IMR-90 (cell line): ENCODE data around the gene RASA1. TPM values are rescaled to one million over a fixed set of nuclear protein-coding genes. Genes with fewer than 3 reads are reported as not detected.
A peak's percentile ranks its signal among the peaks of the same experiment; 100 is the strongest.

Experiments used
- ATAC-seq: fragments of 200-7000 bp; cut with Tn5 transposase; 2 replicates; pipeline ENCODE4 v1.9.1; 2020; ENCODE audit warnings: low read depth, mild to moderate bottlenecking, moderate library complexity
- BruUV-seq: library from RNA; stranded (reverse); fragments of 400-500 nt; replicated peaks from 2 replicates; lab custom pipeline; 2021; lab: Mats Ljungman, UMichigan
- CTCF ChIA-PET: fragments of 300-600 bp; formaldehyde crosslinking; extraction: SDS; loops from one replicate; lab custom pipeline; 2021; ENCODE audit warnings: antibody characterized with exemption; lab: Yijun Ruan, JAX
- POLR2A ChIA-PET: fragments of 300-600 bp; sonication (Branson Sonifier 250); formaldehyde crosslinking; loops from one replicate; lab custom pipeline; 2022; ENCODE audit warnings: antibody characterized with exemption; ENCODE audit not compliant: unreplicated experiment; lab: Charles Lee
- DNase-seq: peaks from one replicate; pipeline ENCODE4 v3.0.0; 2013
- H2AFZ ChIP-seq: replicated peaks from 2 replicates; pipeline ENCODE3; 2013; ENCODE audit warnings: low read length, mild to moderate bottlenecking; ENCODE audit not compliant: poor library complexity
- H2AK5ac ChIP-seq: 2 replicates; pipeline ENCODE4 v1.6.1; 2013; ENCODE audit warnings: low read depth, low read length, inconsistent platforms
- H2AK9ac ChIP-seq: replicated peaks from 2 replicates; pipeline ENCODE3; 2013; ENCODE audit warnings: mild to moderate bottlenecking, low read depth, low read length, moderate library complexity; ENCODE audit not compliant: poor library complexity
- H2BK120ac ChIP-seq: 2 replicates; pipeline ENCODE4 v1.6.1; 2013; ENCODE audit warnings: low read depth, low read length, inconsistent platforms
- H2BK15ac ChIP-seq: 3 replicates; pipeline ENCODE4 v1.6.1; 2013; ENCODE audit warnings: low read depth, low read length, inconsistent platforms
- H2BK20ac ChIP-seq: 2 replicates; pipeline ENCODE4 v1.6.1; 2013; ENCODE audit warnings: low read depth, mild to moderate bottlenecking, inconsistent platforms, low read length, moderate library complexity
- H2BK5ac ChIP-seq: 2 replicates; pipeline ENCODE4 v1.6.1; 2013; ENCODE audit warnings: mild to moderate bottlenecking, low read depth, low read length, inconsistent platforms; ENCODE audit not compliant: poor library complexity, severe bottlenecking
- H3K14ac ChIP-seq: replicated peaks from 2 replicates; pipeline ENCODE4 v1.6.1; 2013; ENCODE audit warnings: low read depth, low read length, inconsistent platforms
- H3K18ac ChIP-seq: 2 replicates; pipeline ENCODE4 v1.6.1; 2013; ENCODE audit warnings: low read depth, low read length, control low read depth
- H3K23ac ChIP-seq: 2 replicates; pipeline ENCODE4 v1.6.1; 2013; ENCODE audit warnings: low read depth, low read length, inconsistent platforms
- H3K27ac ChIP-seq: 2 replicates; pipeline ENCODE4 v1.5.1; 2013; ENCODE audit warnings: mild to moderate bottlenecking, control low read depth, low read length; ENCODE audit not compliant: insufficient read depth
- H3K27me3 ChIP-seq: 2 replicates; pipeline ENCODE4 v1.6.1; 2013; ENCODE audit warnings: low read length; ENCODE audit not compliant: control insufficient read depth, insufficient read depth
- H3K36me3 ChIP-seq: 2 replicates; pipeline ENCODE4 v1.6.1; 2013; ENCODE audit warnings: low read length, mixed read lengths; ENCODE audit not compliant: control insufficient read depth, insufficient read depth
- H3K4ac ChIP-seq: 2 replicates; pipeline ENCODE4 v1.6.1; 2013; ENCODE audit warnings: low read depth, low read length, inconsistent platforms
- H3K4me1 ChIP-seq: 2 replicates; pipeline ENCODE4 v1.6.1; 2013; ENCODE audit warnings: low read length, mixed read lengths; ENCODE audit not compliant: control insufficient read depth, insufficient read depth
- H3K4me2 ChIP-seq: 2 replicates; pipeline ENCODE4 v1.6.1; 2013; ENCODE audit warnings: low read depth, mild to moderate bottlenecking, control low read depth, low read length, moderate library complexity
- H3K4me3 ChIP-seq: 2 replicates; pipeline ENCODE4 v1.5.1; 2013; ENCODE audit warnings: low read depth, mild to moderate bottlenecking, control low read depth, low read length, moderate library complexity; ENCODE audit not compliant: insufficient read depth
- H3K56ac ChIP-seq: 2 replicates; pipeline ENCODE4 v1.6.1; 2013; ENCODE audit warnings: low read length, inconsistent platforms; ENCODE audit not compliant: insufficient read depth; ENCODE audit errors: extremely low read depth
- H3K79me1 ChIP-seq, 2 experiments: 2 replicates each; pipeline ENCODE4 v1.6.1; 2013; ENCODE audit warnings: low read length in 2 of 2, inconsistent platforms in 1 of 2, low read depth in 1 of 2
- H3K9ac ChIP-seq: 2 replicates; pipeline ENCODE4 v1.6.1; 2013; ENCODE audit warnings: low read depth, low read length, control low read depth
- H3K9me1 ChIP-seq: 2 replicates; pipeline ENCODE4 v1.6.1; 2013; ENCODE audit warnings: low read length, inconsistent platforms; ENCODE audit not compliant: insufficient read depth
- H3K9me3 ChIP-seq: 2 replicates; pipeline ENCODE4 v1.6.1; 2013; ENCODE audit warnings: low read length; ENCODE audit not compliant: control insufficient read depth, insufficient read depth
- H4K20me1 ChIP-seq: 2 replicates; pipeline ENCODE4 v1.6.1; 2013; ENCODE audit warnings: low read length, inconsistent platforms; ENCODE audit not compliant: insufficient read depth
- H4K5ac ChIP-seq: 2 replicates; pipeline ENCODE4 v1.6.1; 2013; ENCODE audit warnings: mild to moderate bottlenecking, low read depth, low read length, control low read depth
- H4K8ac ChIP-seq, 2 experiments: 2 replicates each; pipeline ENCODE4 v1.6.1; 2013; ENCODE audit warnings: low read depth in 2 of 2, low read length in 2 of 2, control low read depth in 1 of 2, inconsistent platforms in 1 of 2
- H4K91ac ChIP-seq: 2 replicates; pipeline ENCODE4 v1.6.1; 2013; ENCODE audit warnings: low read depth, low read length, inconsistent platforms; ENCODE audit not compliant: insufficient read depth
- FOS ChIP-seq: fragments of 150-350 bp; IDR thresholded peaks from 2 replicates; pipeline ENCODE4 v1.6.1; 2016; ENCODE audit warnings: low read depth, low read length
- MXI1 ChIP-seq: IDR thresholded peaks from 2 replicates; pipeline ENCODE4 v1.6.1; 2012; ENCODE audit warnings: low read depth, mild to moderate bottlenecking, low read length, moderate library complexity, borderline replicate concordance
- NFE2L2 ChIP-seq: fragments of 150-350 bp; IDR thresholded peaks from 2 replicates; pipeline ENCODE4 v1.6.1; 2016; ENCODE audit warnings: low read depth, mild to moderate bottlenecking, low read length
- RCOR1 ChIP-seq: IDR thresholded peaks from 2 replicates; pipeline ENCODE4 v1.6.1; 2012; ENCODE audit warnings: mild to moderate bottlenecking, low read length, improper control_type of control experiment; ENCODE audit not compliant: insufficient replicate concordance
- RFX5 ChIP-seq: IDR thresholded peaks from 2 replicates; pipeline ENCODE4 v1.8.0; 2012; ENCODE audit warnings: low read depth, mild to moderate bottlenecking, low read length, moderate library complexity
- SMC3 ChIP-seq: fragments of 150-350 bp; IDR thresholded peaks from 2 replicates; pipeline ENCODE4 v1.6.1; 2016; ENCODE audit warnings: low read depth, mild to moderate bottlenecking, antibody characterized with exemption, low read length, moderate library complexity
- WGBS, 2 experiments: methylation state at CpG; one replicate each; pipeline versions ENCODE4 v1.1.5 to v1.1.7; 2013; ENCODE audit warnings: missing lambda C conversion rate in 2 of 2; ENCODE audit not compliant: insufficient read length in 1 of 2; ENCODE audit errors: extremely low coverage in 2 of 2; 5-methylcytosine and 5-hydroxymethylcytosine counted together
- dilution Hi-C: fragments of 300-500 bp; cut with HindIII; formaldehyde crosslinking; loops from one replicate; pipeline ENCODE4 v1.14.3; 2018; ENCODE audit warnings: low sequenced_read_pairs; ENCODE audit not compliant: unreplicated experiment
- in situ Hi-C: fragments of 300-500 bp; cut with MboI; formaldehyde crosslinking; loops from 3 replicates; pipeline ENCODE4 v1.14.3; 2019; ENCODE audit warnings: low sequenced_read_pairs, inconsistent platforms, mixed read lengths
- intact Hi-C: fragments of 100-400 bp; cut with micrococcal nuclease; formaldehyde crosslinking; loops from 2 replicates; pipeline ENCODE4 v1.10.0; 2022
- polyA plus RNA-seq, 3 experiments: library from polyadenylated mRNA; depleted of rRNA; stranded (reverse); fragments of >200 nt; gene quantifications; 2 replicates each; pipeline ENCODE4 v1.2.3, GENCODE V29; 2012; ENCODE audit warnings: low replicate concordance in 1 of 3
- total RNA-seq: library from RNA; depleted of rRNA; stranded (reverse); fragments of >200 nt; gene quantifications from 2 replicates; pipeline ENCODE4 v1.2.3, GENCODE V29; 2012
- TF ChIP-seq, protein P1 (sequence below): fragments of 150-350 bp; IDR thresholded peaks from 2 replicates; pipeline ENCODE4 v1.6.1; 2017; ENCODE audit warnings: mild to moderate bottlenecking, antibody characterized with exemption, low read length, low read depth

Gene RASA1
- total and polyA plus RNA-seq, 2 of the 4 experiments (the other 2 are of a cell fraction), result 37.6 to 45.7 TPM

DNA sequence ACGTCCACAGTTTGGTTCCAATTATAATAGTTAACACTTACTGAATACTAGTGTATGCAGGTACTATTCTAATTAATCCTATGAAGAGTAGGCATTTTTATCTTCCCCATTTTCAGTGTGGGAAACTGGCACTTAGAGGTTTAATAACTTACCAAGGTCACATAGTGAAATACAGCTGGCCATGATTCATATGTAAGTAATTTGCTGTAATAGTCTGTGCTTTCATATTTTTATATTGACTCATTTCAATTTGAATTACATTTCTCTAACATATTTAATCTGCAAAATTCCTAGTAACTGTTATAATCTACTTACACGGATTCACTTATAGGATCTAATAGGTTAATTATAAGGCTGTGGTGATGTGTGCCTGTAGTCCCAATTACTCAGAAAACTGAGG lies 125.6 kb downstream of the RASA1 start:
- Histone ChIP-seq H3K4me3 (no peak overlapping the region), H2AFZ (no peak overlapping the region), H2BK5ac (peak overlapping the region; percentile 99), H3K9ac (no peak overlapping the region; the same call in 1 of the 2 replicates), H3K4ac (peak overlapping the region; percentile 89), H3K9me3 (no peaks in the 10 kb centered on the region), H3K4me2 (peak overlapping the region; percentile 56; the same call in 1 of the 2 replicates), H4K5ac (peak overlapping the region; percentile 50; the same call in 1 of the 2 replicates), H2BK15ac (no peak overlapping the region; the same call in 2 of the 3 replicates), H3K79me1 (peaks cover 20 to 39% of the 10 kb centered on the region in 2 experiments), H3K4me1 (peaks cover 14% of the 10 kb centered on the region), H3K27me3 (no peaks in the 10 kb centered on the region), H2BK20ac (peak overlapping the region; percentile 87; the same call in 1 of the 2 replicates), H3K14ac (peak overlapping the region; percentile 77; the same call in 1 of the 2 replicates), H2AK9ac (no peak overlapping the region), H2AK5ac (peak overlapping the region; percentile 95), H3K18ac (peak overlapping the region; percentile 88; the same call in 1 of the 2 replicates), H3K56ac (peak overlapping the region; percentile 77; the same call in 1 of the 2 replicates), H3K23ac (peak overlapping the region; percentile 79; the same call in 1 of the 2 replicates), H3K27ac (peak overlapping the region; percentile 83), H4K8ac (peak overlapping the region; percentile 33 to 83; a peak in 3 of 4 replicates), H4K91ac (peak overlapping the region; percentile 54), H3K9me1 (peaks cover 6% of the 10 kb centered on the region; the same call in 1 of the 2 replicates), H4K20me1 (no peaks in the 10 kb centered on the region), H2BK120ac (peak overlapping the region; percentile 95), H3K36me3 (peaks cover 30% of the 10 kb centered on the region)
- intact Hi-C loops (loop anchor here (5.0 kb wide), 1 partner anchor 271 kb away; no protein-coding TSS in a partner anchor), dilution Hi-C loops (no loop called here), in situ Hi-C loops (no loop called here)
- BruUV-seq, result no TSS peak
- TF ChIP-seq SMC3, result no peak
- TF ChIP-seq RCOR1, result no peak
- TF ChIP-seq, protein P1, sequence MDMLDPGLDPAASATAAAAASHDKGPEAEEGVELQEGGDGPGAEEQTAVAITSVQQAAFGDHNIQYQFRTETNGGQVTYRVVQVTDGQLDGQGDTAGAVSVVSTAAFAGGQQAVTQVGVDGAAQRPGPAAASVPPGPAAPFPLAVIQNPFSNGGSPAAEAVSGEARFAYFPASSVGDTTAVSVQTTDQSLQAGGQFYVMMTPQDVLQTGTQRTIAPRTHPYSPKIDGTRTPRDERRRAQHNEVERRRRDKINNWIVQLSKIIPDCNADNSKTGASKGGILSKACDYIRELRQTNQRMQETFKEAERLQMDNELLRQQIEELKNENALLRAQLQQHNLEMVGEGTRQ, result no peak
- TF ChIP-seq RFX5, result no peak
- no peak for TF ChIP-seq MXI1
- TF ChIP-seq FOS, result peak; percentile 76; the same call in 1 of the 2 replicates
- TF ChIP-seq NFE2L2, result no peak
- ChIA-PET POLR2A (interaction anchor here (0.6 kb wide), 1 partner anchor 125 kb away, joined by 3 read pairs; the partner anchor contains the start of gene RASA1), CTCF (no interaction called here)
- DNase-seq (peak; percentile 87), ATAC-seq (peak; percentile 52)
- WGBS, 2 experiments, result no CpG with 5 or more reads among the region's 2 CpGs
